Suppressor macrophage treated with lipopolysaccharide for 1 hour (primary cell): Measurements from ENCODE around the gene SH2D1B.

ENCODE experiments used
- DNase-seq, 3 donors: peaks; one replicate each; pipeline ENCODE4 v3.0.0-alpha.2; 2020 to 2022

Gene SH2D1B

DNA sequence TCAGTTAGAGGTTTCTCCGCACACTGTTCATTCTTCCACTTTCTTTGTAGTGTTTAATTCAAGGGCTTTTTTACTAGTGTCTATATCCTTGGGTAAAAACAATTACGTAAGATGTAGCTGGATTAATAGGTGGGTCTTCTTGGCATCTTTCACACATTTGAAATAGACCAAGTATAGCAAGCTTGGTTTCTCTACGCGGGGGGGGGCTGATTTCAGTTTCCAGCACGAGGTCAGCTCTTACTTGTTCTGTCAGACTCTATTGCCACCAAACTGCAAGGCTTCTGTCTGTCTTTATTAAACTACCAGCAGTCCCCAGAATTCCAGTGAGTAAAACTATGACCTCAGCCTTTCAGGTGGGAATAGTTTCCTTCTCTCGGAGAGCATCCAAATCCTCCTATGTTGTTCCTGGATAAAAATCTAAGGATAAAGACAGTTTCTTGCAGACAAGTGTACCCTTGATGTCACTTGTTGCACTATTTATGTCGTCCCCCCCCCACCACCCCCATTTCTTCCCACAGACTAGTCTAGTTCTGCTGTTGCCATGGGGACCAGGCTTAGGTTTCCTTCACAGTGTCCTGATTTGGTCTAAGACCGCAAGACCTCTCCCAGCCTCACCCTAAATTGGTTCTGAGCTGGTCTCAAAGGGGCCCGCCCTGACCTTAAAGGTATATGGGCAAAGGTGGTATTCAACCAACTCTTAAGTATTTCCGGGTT is 52.3 kb downstream of the SH2D1B start:
- no peak for DNase-seq

GRCh38 chr1:162358928-162359327 is 53.0 kb downstream of the SH2D1B start:
- DNase-seq = no peak

- DNase-seq = peak; percentile 53 to 64 (median 60)
Measured at GRCh38 chr1:162357681-162358266, 54.2 kb downstream of the SH2D1B start.

- peak in 1 of 3 donors; percentile 22 for DNase-seq
Measured at GRCh38 chr1:162353702-162354101, 58.2 kb downstream of the SH2D1B start.

DNA sequence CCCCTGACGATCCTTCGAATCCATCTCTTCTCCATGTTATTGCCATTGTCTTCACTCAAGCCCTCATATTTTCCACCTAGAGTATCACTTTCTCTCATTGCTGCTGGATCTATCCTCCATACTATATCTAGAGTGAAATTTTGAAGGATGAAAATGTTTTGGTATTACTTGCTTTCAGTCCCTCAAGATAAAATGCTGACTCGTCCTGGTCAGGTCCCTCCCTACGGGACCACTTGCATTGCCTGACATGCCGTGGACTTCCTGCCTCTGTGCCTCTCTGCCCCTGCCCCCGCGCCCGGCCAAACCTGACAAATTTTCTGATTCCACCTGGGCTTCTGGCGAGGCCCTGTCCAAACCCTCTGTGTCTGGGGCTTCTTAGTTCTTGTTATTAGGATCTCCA is 58.9 kb downstream of the SH2D1B start:
- no peak for DNase-seq

DNA sequence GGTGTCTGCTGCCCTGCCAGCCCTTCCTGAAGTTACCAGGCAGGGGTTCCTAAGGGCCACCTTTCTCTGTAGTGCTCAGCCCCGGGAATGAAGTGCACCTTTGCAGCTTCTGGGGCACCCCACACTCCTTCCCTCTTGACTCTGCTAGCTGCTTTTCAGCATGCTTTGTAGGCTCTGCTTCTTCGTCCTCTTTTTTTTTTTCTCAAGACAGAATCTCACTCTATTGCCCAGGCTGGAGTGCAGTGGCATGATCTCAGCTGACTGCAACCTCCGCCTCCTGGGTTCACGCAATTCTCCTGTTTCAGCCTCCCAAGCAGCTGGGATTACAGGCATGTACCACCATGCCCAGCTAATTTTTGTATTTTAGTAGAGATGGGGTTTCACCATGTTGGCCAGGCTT is 60.1 kb downstream of the SH2D1B start:
- DNase-seq = peak; percentile 35 to 47 (median 40)

DNA sequence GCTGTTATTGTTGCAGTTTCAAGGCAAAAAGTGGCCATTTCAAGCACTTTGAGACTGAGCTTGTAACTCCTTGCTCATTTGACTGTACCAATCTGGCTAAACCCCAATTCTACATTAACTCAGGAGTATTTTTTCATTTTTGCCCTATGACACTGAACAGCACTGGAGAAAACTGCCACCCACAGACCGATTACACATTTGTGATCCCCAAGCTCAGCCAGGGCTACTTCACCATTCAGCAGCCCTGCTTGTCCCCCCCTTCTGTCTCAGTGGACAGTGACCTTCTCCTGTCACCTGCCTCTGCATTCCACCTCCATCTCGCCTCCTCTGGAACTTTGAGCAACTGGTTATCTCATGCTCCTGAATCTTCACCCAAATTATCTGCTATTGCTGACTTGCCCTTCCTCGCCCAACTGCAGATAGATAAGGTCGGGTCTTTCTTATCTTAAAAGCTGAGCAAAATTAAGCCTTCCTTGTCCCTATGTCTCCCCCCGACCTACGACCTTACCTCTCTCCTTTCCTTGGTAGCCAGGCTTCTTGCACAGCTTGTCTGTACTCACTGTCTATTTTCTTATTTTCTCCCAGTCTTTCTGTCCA is 60.6 kb downstream of the SH2D1B start:
- peak; percentile 17 to 22 (median 22) for DNase-seq

DNA sequence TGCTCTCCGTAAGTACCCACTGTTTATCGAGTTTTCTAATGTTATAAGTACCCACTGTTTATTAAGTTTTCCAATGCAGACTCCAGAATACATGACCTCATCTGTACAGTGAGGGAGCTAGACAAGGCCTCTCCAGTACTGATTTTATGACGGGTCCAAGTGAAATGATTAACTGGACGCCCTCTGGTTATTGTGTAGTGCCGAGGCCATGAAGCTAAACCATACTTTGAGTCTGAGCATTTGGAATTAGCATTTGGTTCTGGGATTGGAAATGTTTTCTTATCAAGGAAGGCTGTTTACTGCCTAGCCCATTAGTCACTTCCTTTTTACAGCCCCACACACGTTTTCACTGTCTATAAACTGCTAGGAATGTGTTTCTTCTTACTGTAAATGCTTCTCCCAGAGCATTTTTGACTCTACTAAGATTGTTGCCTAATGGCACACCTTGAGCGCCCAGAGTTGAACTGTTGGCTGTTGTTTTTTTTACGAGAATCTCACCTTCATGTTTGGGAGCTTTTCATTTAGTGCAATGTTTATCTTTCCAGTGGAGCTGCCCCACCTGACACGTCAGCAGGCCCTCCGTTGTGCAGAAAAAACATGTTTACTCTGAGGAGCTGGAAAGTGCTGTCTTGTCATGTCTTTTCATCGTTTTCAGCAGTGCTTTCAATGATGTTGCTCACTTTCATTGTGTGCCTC is 62.2 kb downstream of the SH2D1B start:
- peak in 1 of 3 donors; percentile 21 for DNase-seq

DNA sequence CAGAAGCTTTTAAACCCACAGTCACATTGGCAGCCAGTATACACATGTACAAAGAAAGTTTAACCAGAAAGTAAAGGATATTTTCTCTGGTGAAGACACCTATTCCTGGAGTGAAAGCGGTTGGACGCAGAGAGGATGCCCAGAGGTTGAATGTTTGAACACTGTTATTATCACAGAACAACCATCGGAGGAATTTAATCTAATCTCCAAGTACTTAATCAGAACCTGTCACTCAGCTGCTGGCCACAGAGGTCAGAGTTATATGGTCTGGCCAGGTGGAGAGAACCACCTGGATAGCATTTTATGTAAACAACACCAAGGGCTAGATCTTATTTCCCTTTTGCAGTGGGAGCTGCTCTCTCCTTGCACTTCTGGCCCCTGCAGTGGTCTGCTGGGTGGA is 64.7 kb downstream of the SH2D1B start:
- no peak for DNase-seq
